Measurements from ENCODE around the gene C1orf52. TPM values are rescaled to one million over a fixed set of nuclear protein-coding genes. Genes with fewer than 3 reads are reported as not detected.

C1orf52 gene
- total and polyA plus RNA-seq, 2 of the 13 experiments (the other 11 are each of a cell fraction or from before 2014, with no cell fraction given): 19.4 to 27.4 TPM

GRCh38 chr1:85297538-85297854 is 38.0 kb upstream of the C1orf52 start (continued):
- TF ChIP-seq ZNF318 (CRISPR knock-in tag; IDR thresholded peaks at IDR 0.05) (no peak), RBFOX2 (IDR thresholded peaks at IDR 0.05; ENCODE audit: low read depth, low read length) (no peak), ERF (CRISPR knock-in tag; IDR thresholded peaks at IDR 0.05) (no peak)

- POLR2A ChIA-PET: interaction anchor here (2.1 kb wide), 1 partner anchor 21 kb away, joined by 8 read pairs; the partner anchor contains the start of gene BCL10
- BruUV-seq (replicated peaks): no TSS peak
- Histone ChIP-seq H3K79me2 (ENCODE audit: insufficient read depth, low read length) (no peaks in the 10 kb centered on the region), H3K9ac (ENCODE audit: insufficient read depth, low read depth, low read length) (no peak overlapping the region), H4K20me1 (ENCODE audit: insufficient read depth, low read length) (no peaks in the 10 kb centered on the region), H3K4me3 (replicated peaks in 1 of 3; ENCODE audit: insufficient read depth in 1 of 3, low read depth in 2 of 3, low read length in 3 of 3) (no peak overlapping the region), H3K4me2 (ENCODE audit: low read depth, low read length) (no peak overlapping the region), H3K4me1 (ENCODE audit: insufficient read depth, low read length) (peaks cover 20% of the 10 kb centered on the region), H3K9me3 (ENCODE audit: low read length) (no peaks in the 10 kb centered on the region), H3K27me3 (ENCODE audit: control insufficient read depth in 1 of 2, insufficient read depth in 2 of 2, low read length in 2 of 2) (0 out of 5 replicates have a peak, but pooled peaks cover 0 to 4% of the 10 kb centered on the region in 2 experiments), H3K27ac (ENCODE audit: extremely low read length, insufficient read depth, low read length) (no peak overlapping the region), H3K36me3 (replicated peaks in 1 of 2; ENCODE audit: control insufficient read depth in 1 of 2, insufficient read depth in 2 of 2, low read length in 2 of 2) (no peaks in the 10 kb centered on the region), H2AFZ (ENCODE audit: low read length) (no peak overlapping the region)
- intact Hi-C loops (cut with micrococcal nuclease; ENCODE audit: unreplicated experiment): no loop called here
- in situ Hi-C loops (cut with HindIII; ENCODE audit: extremely low pct_ligation_motif_present, low pct_unique_long_range_greater_than_20kb): no loop called here
- CTCF ChIA-PET (ENCODE audit: low intra/inter-chr PET ratio, low total read pairs): no interaction called here
- no peak for TF ChIP-seq THAP9 (CRISPR knock-in tag; IDR thresholded peaks at IDR 0.05; ENCODE audit: borderline replicate concordance)
- TF ChIP-seq ARID3A (IDR thresholded peaks at IDR 0.05; ENCODE audit: low read depth, low read length): no peak
- TF ChIP-seq IKZF1 (IDR thresholded peaks at IDR 0.05): no peak
- TF ChIP-seq ARNT (IDR thresholded peaks at IDR 0.05): no peak
- WGBS (ENCODE audit: low lambda C conversion rate): 32% methylated on average over 1 of the region's 1 CpG
- DNase-seq (ENCODE audit: low spot score) (no peak), FAIRE-seq (no peak), ATAC-seq (no peak)
These were observed 37.5 kb upstream of the C1orf52 start for GRCh38 chr1:85296980-85297379.

Measured in HepG2 (cell line).